ENCODE results near the gene P2RX4. TPM values are rescaled to one million over a fixed set of nuclear protein-coding genes. Genes with fewer than 3 reads are reported as not detected.

The P2RX4 gene
- total and polyA plus RNA-seq, 2 donors (not counting 1 experiment from before 2014, with no cell fraction given) = 30.4 to 31.9 TPM

DNA sequence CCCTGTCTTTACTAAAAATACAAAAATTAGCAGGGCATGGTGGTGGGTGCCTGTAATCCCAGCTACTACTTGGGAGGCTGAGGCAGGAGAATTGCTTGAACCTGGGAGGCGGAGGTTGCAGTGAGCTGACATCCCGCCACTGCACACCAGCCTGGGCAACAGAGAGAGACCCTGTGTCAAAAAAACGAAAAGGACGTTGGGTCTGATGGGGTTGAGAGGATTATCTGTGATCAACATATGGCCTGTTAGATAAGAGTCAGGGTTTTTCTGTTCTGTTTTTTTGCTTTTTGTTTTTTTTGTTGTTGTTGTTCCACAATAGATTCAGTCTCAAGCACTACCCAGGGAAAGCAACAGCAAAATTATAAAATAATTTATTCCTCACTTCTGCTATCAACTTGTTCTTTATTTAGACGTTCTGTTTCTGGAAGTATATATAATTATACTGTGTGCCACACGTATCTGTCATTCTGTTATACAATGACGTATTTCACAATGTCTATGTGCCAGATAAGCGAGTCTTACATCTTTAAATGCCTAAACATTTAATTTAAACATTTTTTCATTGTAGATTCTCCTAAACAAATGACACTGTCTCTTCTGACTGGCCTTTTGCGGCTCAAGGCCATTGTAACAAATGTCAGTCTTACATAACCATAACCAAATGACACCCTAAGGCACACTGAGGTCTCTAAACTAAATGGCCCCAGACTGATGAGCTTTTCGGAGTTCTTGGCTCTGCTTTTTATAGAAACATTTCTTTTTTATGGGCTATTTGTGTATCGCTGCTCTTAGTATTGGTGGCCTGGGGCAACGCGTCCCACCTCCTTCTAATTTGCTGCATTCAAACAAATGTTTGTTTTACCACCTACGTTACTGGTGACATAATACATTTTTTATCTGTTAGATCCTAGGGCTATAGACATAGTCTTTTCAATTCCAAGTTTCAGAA, 7.2 kb upstream of the P2RX4 start:
- H2AFZ ChIP-seq (ENCODE audit: insufficient read depth, low read depth, low read length, poor library complexity, severe bottlenecking) = no peak overlapping the region
- H4K20me1 ChIP-seq (ENCODE audit: control insufficient read depth, insufficient read depth, low read length, poor library complexity, severe bottlenecking) = no peaks in the 10 kb centered on the region
- no peak overlapping the region for H3K4me3 ChIP-seq (ENCODE audit: control extremely low read depth in 1 of 5, extremely low read depth in 1 of 5, insufficient read depth in 1 of 5, low read depth in 2 of 5, low read length in 4 of 5)
- no peaks in the 10 kb centered on the region for H3K9me3 Mint-ChIP-seq (ENCODE audit: insufficient read depth)
- H3K9ac ChIP-seq (ENCODE audit: low read length) = no peak overlapping the region
- H3K27ac ChIP-seq (ENCODE audit: low read length in 2 of 2) = no peak overlapping the region
- H3K9me3 ChIP-seq (ENCODE audit: control extremely low read depth in 1 of 3, control insufficient read depth in 2 of 3, insufficient read depth in 1 of 3, low read length in 2 of 3) = no peaks in the 10 kb centered on the region
- POLR2A ChIA-PET = no interaction called here
- H3K4me2 ChIP-seq (replicated peaks; ENCODE audit: low read depth, low read length, poor library complexity, severe bottlenecking) = no peak overlapping the region
- no peaks in the 10 kb centered on the region for H3K79me2 ChIP-seq (ENCODE audit: control insufficient read depth, insufficient read depth, low read length)
- ATAC-seq (ENCODE audit: low read depth) = no peak
- no peaks in the 10 kb centered on the region for H3K27me3 ChIP-seq (replicated peaks in 1 of 4; ENCODE audit: control extremely low read depth in 1 of 4, control insufficient read depth in 3 of 4, insufficient read depth in 4 of 4, low read length in 3 of 4)
- intact Hi-C loops (cut with micrococcal nuclease) = no loop called here
- no peaks in the 10 kb centered on the region for H3K27me3 Mint-ChIP-seq
- H3K36me3 ChIP-seq (replicated peaks in 1 of 2; ENCODE audit: control extremely low read depth in 1 of 2, control insufficient read depth in 1 of 2, extremely low read depth in 1 of 2, insufficient read depth in 2 of 2, low read length in 1 of 2) = no peaks in the 10 kb centered on the region
- no peak overlapping the region for H3K4me3 Mint-ChIP-seq
- DNase-seq = no peak
- no peaks in the 10 kb centered on the region for H3K4me1 ChIP-seq (ENCODE audit: control insufficient read depth in 2 of 2, insufficient read depth in 2 of 2, low read length in 2 of 2)
- no peak for TF ChIP-seq EZH2 (IDR thresholded peaks at IDR 0.05; ENCODE audit: borderline replicate concordance, insufficient read depth, low read depth, low read length, poor library complexity, severe bottlenecking)
- no peak for TF ChIP-seq CTCF (IDR thresholded peaks at IDR 0.05)
- peaks cover 4% of the 10 kb centered on the region for H3K4me1 Mint-ChIP-seq
- WGBS (ENCODE audit: insufficient coverage) = 65% methylated on average over 6 of the region's 14 CpGs
- CTCF ChIA-PET = interaction anchor here (0.9 kb wide), 1 partner anchor 24 kb away, joined by 3 read pairs; no protein-coding TSS in a partner anchor
- no peak overlapping the region for H3K27ac Mint-ChIP-seq

DNA sequence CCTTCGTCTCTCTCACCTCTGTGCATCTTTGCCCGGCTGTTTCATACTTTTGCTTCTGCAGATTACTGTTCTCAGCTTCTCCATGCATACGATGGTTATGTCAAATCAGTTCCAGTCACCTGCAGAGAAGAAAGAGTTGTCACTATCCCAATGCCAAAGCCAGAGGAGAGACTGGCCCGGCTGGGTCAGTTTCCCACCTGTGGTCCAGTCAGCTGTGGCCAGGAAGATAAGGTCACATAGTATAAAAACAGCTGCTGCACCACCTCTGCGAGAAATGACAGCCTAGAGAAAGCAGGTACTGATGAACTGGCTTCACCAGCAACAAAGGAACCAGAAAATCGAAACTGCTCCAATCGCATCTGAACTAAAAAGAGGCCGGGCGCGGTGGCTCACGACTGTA, 6.4 kb upstream of the P2RX4 start:
- intact Hi-C loops (cut with micrococcal nuclease) = no loop called here
- no peak for DNase-seq
- no peak for ATAC-seq (ENCODE audit: low read depth)
- CTCF ChIA-PET = no interaction called here
- Mint-ChIP-seq H3K27ac (no peak overlapping the region), H3K27me3 (no peaks in the 10 kb centered on the region), H3K9me3 (ENCODE audit: insufficient read depth) (no peaks in the 10 kb centered on the region), H3K4me3 (no peak overlapping the region), H3K4me1 (no peaks in the 10 kb centered on the region)
- Histone ChIP-seq H3K4me1 (ENCODE audit: control insufficient read depth in 2 of 2, insufficient read depth in 2 of 2, low read length in 2 of 2) (no peaks in the 10 kb centered on the region), H4K20me1 (ENCODE audit: control insufficient read depth, insufficient read depth, low read length, poor library complexity, severe bottlenecking) (no peaks in the 10 kb centered on the region), H2AFZ (ENCODE audit: insufficient read depth, low read depth, low read length, poor library complexity, severe bottlenecking) (no peak overlapping the region), H3K4me3 (ENCODE audit: control extremely low read depth in 1 of 5, extremely low read depth in 1 of 5, insufficient read depth in 1 of 5, low read depth in 2 of 5, low read length in 4 of 5) (no peak overlapping the region), H3K27me3 (replicated peaks in 1 of 4; ENCODE audit: control extremely low read depth in 1 of 4, control insufficient read depth in 3 of 4, insufficient read depth in 4 of 4, low read length in 3 of 4) (no peaks in the 10 kb centered on the region), H3K9me3 (ENCODE audit: control extremely low read depth in 1 of 3, control insufficient read depth in 2 of 3, insufficient read depth in 1 of 3, low read length in 2 of 3) (no peaks in the 10 kb centered on the region), H3K9ac (ENCODE audit: low read length) (no peak overlapping the region), H3K4me2 (replicated peaks; ENCODE audit: low read depth, low read length, poor library complexity, severe bottlenecking) (no peak overlapping the region), H3K27ac (ENCODE audit: low read length in 2 of 2) (no peak overlapping the region), H3K79me2 (ENCODE audit: control insufficient read depth, insufficient read depth, low read length) (no peaks in the 10 kb centered on the region), H3K36me3 (replicated peaks in 1 of 2; ENCODE audit: control extremely low read depth in 1 of 2, control insufficient read depth in 1 of 2, extremely low read depth in 1 of 2, insufficient read depth in 2 of 2, low read length in 1 of 2) (no peaks in the 10 kb centered on the region)
- WGBS (ENCODE audit: insufficient coverage) = 97% methylated on average over 11 of the region's 11 CpGs
- POLR2A ChIA-PET = no interaction called here
- no peak for TF ChIP-seq CTCF (IDR thresholded peaks at IDR 0.05)
- TF ChIP-seq EZH2 (IDR thresholded peaks at IDR 0.05; ENCODE audit: borderline replicate concordance, insufficient read depth, low read depth, low read length, poor library complexity, severe bottlenecking) = no peak

Measured in B cell (primary cell).